ENCODE measurements around the gene DDX39A. TPM values are rescaled to one million over a fixed set of nuclear protein-coding genes. Genes with fewer than 3 reads are reported as not detected.
"Not testable (repeated sequence)": the region's sequence is repeated elsewhere in the genome, so short reads cannot be mapped to it uniquely, and the experiment has no call there.

Gene DDX39A
- total RNA-seq, 2 experiments from 2014 or later, result 232 to 269 TPM

GRCh38 chr19:14402332-14403144 lies 16.6 kb downstream of the DDX39A start:
- Mint-ChIP-seq H3K36me3 (ENCODE audit: low read depth) (peaks cover 66% of the 10 kb centered on the region), H3K4me3 (no peak overlapping the region), H3K27me3 (no peaks in the 10 kb centered on the region), H3K9me3 (no peaks in the 10 kb centered on the region), H3K4me1 (peaks cover 20% of the 10 kb centered on the region), H3K27ac (peak overlapping the region; percentile 73)
- POLR2A ChIA-PET, result interaction anchor here (1.0 kb wide), 1 partner anchor 41 kb away, joined by 3 read pairs; no protein-coding TSS in a partner anchor
- DNase-seq, result no peak
- CTCF ChIA-PET, result interaction anchor here (0.6 to 1.2 kb wide), 6 partner anchors 21 to 266 kb away, joined by 3 to 6 read pairs (median 4); partner anchors contain the start of genes ADGRE5 and ASF1B

GRCh38 chr19:14401468-14402195 lies 17.5 kb downstream of the DDX39A start:
- ChIA-PET CTCF (interaction anchor here (0.6 to 1.2 kb wide), 3 partner anchors 9 to 191 kb away, joined by 3 to 6 read pairs (median 5); partner anchors contain the start of gene ADGRE5), POLR2A (interaction anchor here (1.0 kb wide), 1 partner anchor 40 kb away, joined by 3 read pairs; no protein-coding TSS in a partner anchor)
- no peak overlapping the region for H3K4me3 Mint-ChIP-seq
- H3K36me3 Mint-ChIP-seq (ENCODE audit: low read depth), result peaks cover 64% of the 10 kb centered on the region
- H3K9me3 Mint-ChIP-seq, result no peaks in the 10 kb centered on the region
- no peak for DNase-seq
- peak overlapping the region; percentile 60 for H3K27ac Mint-ChIP-seq
- H3K27me3 Mint-ChIP-seq, result no peaks in the 10 kb centered on the region
- peaks cover 19% of the 10 kb centered on the region for H3K4me1 Mint-ChIP-seq

GRCh38 chr19:14400951-14401431 lies 18.1 kb downstream of the DDX39A start:
- peak overlapping the region; percentile 73 for H3K27ac Mint-ChIP-seq
- POLR2A ChIA-PET, result no interaction called here
- peaks cover 64% of the 10 kb centered on the region for H3K36me3 Mint-ChIP-seq (ENCODE audit: low read depth)
- no peak for DNase-seq
- H3K27me3 Mint-ChIP-seq, result no peaks in the 10 kb centered on the region
- H3K4me3 Mint-ChIP-seq, result no peak overlapping the region
- no peaks in the 10 kb centered on the region for H3K9me3 Mint-ChIP-seq
- CTCF ChIA-PET, result interaction anchor here (1.0 to 1.2 kb wide), 2 partner anchors 10 to 20 kb away, joined by 3 to 6 read pairs; partner anchors contain the start of gene ADGRE5
- H3K4me1 Mint-ChIP-seq, result peaks cover 15% of the 10 kb centered on the region

GRCh38 chr19:14397168-14397567 lies 22.0 kb downstream of the DDX39A start:
- H3K27me3 Mint-ChIP-seq, POLR2A ChIA-PET, DNase-seq, H3K9me3 Mint-ChIP-seq, H3K4me3 Mint-ChIP-seq: not testable (repeated sequence)
- Mint-ChIP-seq H3K27ac (peak overlapping the region; percentile 72), H3K4me1 (peaks cover 11% of the 10 kb centered on the region), H3K36me3 (ENCODE audit: low read depth) (peaks cover 56% of the 10 kb centered on the region)
- CTCF ChIA-PET, result interaction anchor here (1.3 kb wide), 1 partner anchor 23 kb away, joined by 3 read pairs; no protein-coding TSS in a partner anchor

GRCh38 chr19:14396730-14397129 lies 22.4 kb downstream of the DDX39A start:
- DNase-seq, H3K27me3 Mint-ChIP-seq, H3K4me3 Mint-ChIP-seq, H3K9me3 Mint-ChIP-seq: not testable (repeated sequence)
- peaks cover 54% of the 10 kb centered on the region for H3K36me3 Mint-ChIP-seq (ENCODE audit: low read depth)
- peak overlapping the region; percentile 72 for H3K27ac Mint-ChIP-seq
- ChIA-PET CTCF (interaction anchor here (1.3 kb wide), 1 partner anchor 23 kb away, joined by 3 read pairs; no protein-coding TSS in a partner anchor), POLR2A (interaction anchor here (1.1 kb wide), 1 partner anchor 30 kb away, joined by 5 read pairs; no protein-coding TSS in a partner anchor)
- peaks cover 11% of the 10 kb centered on the region for H3K4me1 Mint-ChIP-seq

- Mint-ChIP-seq H3K36me3 (ENCODE audit: low read depth) (peaks cover 50% of the 10 kb centered on the region), H3K27ac (no peak overlapping the region), H3K4me3 (no peak overlapping the region), H3K9me3 (no peaks in the 10 kb centered on the region), H3K4me1 (peaks cover 11% of the 10 kb centered on the region), H3K27me3 (no peaks in the 10 kb centered on the region)
- CTCF ChIA-PET, result interaction anchor here (1.3 kb wide), 1 partner anchor 22 kb away, joined by 3 read pairs; no protein-coding TSS in a partner anchor
- POLR2A ChIA-PET, result interaction anchor here (1.1 kb wide), 1 partner anchor 30 kb away, joined by 5 read pairs; no protein-coding TSS in a partner anchor
- DNase-seq, result no peak
Measured at GRCh38 chr19:14395710-14396336, 23.3 kb downstream of the DDX39A start.

- Mint-ChIP-seq H3K9me3 (no peaks in the 10 kb centered on the region), H3K36me3 (ENCODE audit: low read depth) (peaks cover 54% of the 10 kb centered on the region), H3K4me1 (peaks cover 14% of the 10 kb centered on the region), H3K4me3 (no peak overlapping the region), H3K27me3 (no peaks in the 10 kb centered on the region), H3K27ac (no peak overlapping the region)
- DNase-seq, result no peak
- CTCF ChIA-PET, result interaction anchor here (0.7 to 1.5 kb wide), 2 partner anchors 11 to 47 kb away, joined by 4 read pairs; no protein-coding TSS in a partner anchor
- POLR2A ChIA-PET, result no interaction called here
Measured at GRCh38 chr19:14395262-14395661, 23.9 kb downstream of the DDX39A start.

GRCh38 chr19:14394167-14394566 lies 25.0 kb downstream of the DDX39A start:
- Mint-ChIP-seq H3K27ac (no peak overlapping the region), H3K27me3 (no peaks in the 10 kb centered on the region), H3K4me3 (no peak overlapping the region), H3K9me3 (no peaks in the 10 kb centered on the region), H3K36me3 (ENCODE audit: low read depth) (peaks cover 59% of the 10 kb centered on the region), H3K4me1 (peaks cover 14% of the 10 kb centered on the region)
- no peak for DNase-seq
- POLR2A ChIA-PET, result no interaction called here
- CTCF ChIA-PET, result interaction anchor here (0.8 to 1.5 kb wide), 4 partner anchors 12 to 258 kb away, joined by 3 to 4 read pairs (median 3); partner anchors contain the start of gene ASF1B

- no peak for DNase-seq
- no peak overlapping the region for H3K27ac Mint-ChIP-seq
- H3K27me3 Mint-ChIP-seq, result no peaks in the 10 kb centered on the region
- H3K36me3 Mint-ChIP-seq (ENCODE audit: low read depth), result peaks cover 60% of the 10 kb centered on the region
- H3K4me1 Mint-ChIP-seq, result peaks cover 19% of the 10 kb centered on the region
- H3K9me3 Mint-ChIP-seq, result no peaks in the 10 kb centered on the region
- ChIA-PET POLR2A (no interaction called here), CTCF (interaction anchor here (1.1 to 1.7 kb wide), 5 partner anchors 9 to 257 kb away, joined by 3 read pairs; partner anchors contain the start of gene ASF1B)
- H3K4me3 Mint-ChIP-seq, result no peak overlapping the region
Measured at GRCh38 chr19:14393329-14393728, 25.8 kb downstream of the DDX39A start.

GRCh38 chr19:14391156-14391821 lies 27.9 kb downstream of the DDX39A start:
- ChIA-PET POLR2A (interaction anchor here (0.6 kb wide), 1 partner anchor 27 kb away, joined by 5 read pairs; no protein-coding TSS in a partner anchor), CTCF (interaction anchor here (0.6 to 0.7 kb wide), 2 partner anchors 38 to 276 kb away, joined by 3 read pairs; no protein-coding TSS in a partner anchor)
- no peak overlapping the region for H3K4me3 Mint-ChIP-seq
- H3K9me3 Mint-ChIP-seq, result no peaks in the 10 kb centered on the region
- H3K4me1 Mint-ChIP-seq, result peaks cover 15% of the 10 kb centered on the region
- H3K36me3 Mint-ChIP-seq (ENCODE audit: low read depth), result peaks cover 48% of the 10 kb centered on the region
- H3K27me3 Mint-ChIP-seq, result no peaks in the 10 kb centered on the region
- no peak for DNase-seq
- peak overlapping the region; percentile 46 for H3K27ac Mint-ChIP-seq

GRCh38 chr19:14390548-14390947 lies 28.6 kb downstream of the DDX39A start:
- CTCF ChIA-PET, result interaction anchor here (1.7 kb wide), 1 partner anchor 16 kb away, joined by 3 read pairs; no protein-coding TSS in a partner anchor
- Mint-ChIP-seq H3K36me3 (ENCODE audit: low read depth) (peaks cover 42% of the 10 kb centered on the region), H3K27ac (peak overlapping the region; percentile 19)

More at GRCh38 chr19:14390548-14390947, 28.6 kb downstream of the DDX39A start:
- Mint-ChIP-seq H3K27me3 (no peaks in the 10 kb centered on the region), H3K9me3 (no peaks in the 10 kb centered on the region), H3K4me1 (peaks cover 17% of the 10 kb centered on the region), H3K4me3 (no peak overlapping the region)
- POLR2A ChIA-PET, result no interaction called here
- DNase-seq, result no peak
